ENCODE data around the gene SHC2.
"Not testable (repeated sequence)": the region's sequence is repeated elsewhere in the genome, so short reads cannot be mapped to it uniquely, and the experiment has no call there.

DNA sequence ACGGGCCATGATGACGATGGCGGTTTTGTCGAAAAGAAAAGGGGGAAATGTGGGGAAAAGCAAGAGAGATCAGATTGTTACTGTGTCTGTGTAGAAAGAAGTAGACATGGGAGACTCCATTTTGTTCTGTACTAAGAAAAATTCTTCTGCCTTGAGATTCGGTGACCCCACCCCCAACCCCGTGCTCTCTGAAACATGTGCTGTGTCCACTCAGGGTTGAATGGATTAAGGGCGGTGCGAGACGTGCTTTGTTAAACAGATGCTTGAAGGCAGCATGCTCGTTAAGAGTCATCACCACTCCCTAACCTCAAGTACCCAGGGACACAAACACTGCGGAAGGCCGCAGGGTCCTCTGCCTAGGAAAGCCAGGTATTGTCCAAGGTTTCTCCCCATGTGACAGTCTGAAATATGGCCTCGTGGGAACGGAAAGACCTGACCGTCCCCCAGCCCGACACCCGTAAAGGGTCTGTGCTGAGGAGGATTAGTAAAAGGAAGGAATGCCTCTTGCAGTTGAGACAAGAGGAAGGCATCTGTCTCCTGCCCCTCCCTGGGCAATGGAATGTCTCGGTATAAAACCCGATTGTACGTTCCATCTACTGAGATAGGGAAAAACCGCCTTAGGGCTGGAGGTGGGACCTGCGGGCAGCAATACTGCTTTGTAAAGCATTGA, 74.1 kb downstream of the SHC2 start:
- TF ChIP-seq ARNT, TARDBP (IDR thresholded peaks at IDR 0.05): not testable (repeated sequence)
